Activated CD4-positive, CD25-positive, alpha-beta regulatory T cell treated with anti-CD3 and anti-CD28 coated beads, Interleukin-2, amount 50 U/mL, for 72 hours (primary cell): ENCODE measurements around the gene SSH3.
A peak's percentile ranks its signal among the peaks of the same experiment; 100 is the strongest.

Experiments used
- DNase-seq: peaks from one replicate; pipeline ENCODE4 v3.0.0; 2021

The SSH3 gene

DNA sequence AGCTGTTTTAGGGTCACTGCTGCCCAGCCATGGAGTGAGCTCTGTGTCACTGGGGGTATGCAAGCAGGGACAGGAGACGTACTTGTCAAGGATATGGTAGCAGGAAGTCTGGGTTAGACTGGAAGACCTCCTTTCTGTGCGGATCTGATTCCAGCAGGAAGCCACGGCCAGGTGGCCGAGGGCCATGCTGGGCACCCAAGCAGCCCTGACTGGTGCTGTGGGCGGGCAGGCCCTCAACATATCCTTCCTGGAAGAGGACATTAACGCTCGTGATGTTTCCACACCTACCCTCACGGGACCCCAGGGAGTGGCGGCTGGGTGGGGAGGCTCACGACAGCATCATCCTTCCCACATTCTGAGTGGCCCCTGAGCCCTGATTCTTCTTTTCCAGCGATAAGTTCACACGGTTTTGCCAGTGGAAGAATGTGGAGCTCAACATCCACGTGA lies 23.0 kb upstream of the SSH3 start:
- no peak for DNase-seq

DNA sequence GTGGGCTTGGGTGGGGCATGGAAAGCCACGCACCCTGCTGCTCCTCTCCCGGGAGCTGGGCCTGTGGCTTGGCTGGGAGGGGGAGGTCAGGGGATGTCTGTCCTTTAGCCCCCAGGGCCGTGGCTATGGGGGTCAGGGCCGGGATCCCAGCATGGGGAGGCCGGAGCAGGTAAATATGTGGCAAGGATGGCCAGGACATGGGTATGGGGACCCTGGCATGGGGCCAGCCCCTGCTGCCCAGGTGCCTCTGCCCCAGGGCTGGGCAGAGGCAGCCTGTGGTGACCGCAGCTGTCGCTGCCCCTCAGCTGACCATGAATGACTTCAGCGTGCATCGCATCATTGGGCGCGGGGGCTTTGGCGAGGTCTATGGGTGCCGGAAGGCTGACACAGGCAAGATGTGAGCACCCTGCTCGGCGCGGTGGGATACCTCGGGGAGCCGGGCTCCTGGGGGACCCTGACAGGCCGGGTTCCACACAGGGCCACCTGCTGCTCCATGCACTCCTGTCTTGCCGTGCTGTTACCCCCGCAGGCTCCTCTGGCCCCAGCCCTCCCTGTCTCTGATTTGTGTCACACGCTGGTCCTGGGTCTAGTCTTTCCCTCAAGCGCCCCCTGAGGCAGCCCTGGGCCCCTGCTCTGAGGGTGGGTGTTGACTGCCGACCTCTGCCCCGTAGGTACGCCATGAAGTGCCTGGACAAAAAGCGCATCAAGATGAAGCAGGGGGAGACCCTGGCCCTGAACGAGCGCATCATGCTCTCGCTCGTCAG lies 22.4 kb upstream of the SSH3 start:
- no peak for DNase-seq

DNA sequence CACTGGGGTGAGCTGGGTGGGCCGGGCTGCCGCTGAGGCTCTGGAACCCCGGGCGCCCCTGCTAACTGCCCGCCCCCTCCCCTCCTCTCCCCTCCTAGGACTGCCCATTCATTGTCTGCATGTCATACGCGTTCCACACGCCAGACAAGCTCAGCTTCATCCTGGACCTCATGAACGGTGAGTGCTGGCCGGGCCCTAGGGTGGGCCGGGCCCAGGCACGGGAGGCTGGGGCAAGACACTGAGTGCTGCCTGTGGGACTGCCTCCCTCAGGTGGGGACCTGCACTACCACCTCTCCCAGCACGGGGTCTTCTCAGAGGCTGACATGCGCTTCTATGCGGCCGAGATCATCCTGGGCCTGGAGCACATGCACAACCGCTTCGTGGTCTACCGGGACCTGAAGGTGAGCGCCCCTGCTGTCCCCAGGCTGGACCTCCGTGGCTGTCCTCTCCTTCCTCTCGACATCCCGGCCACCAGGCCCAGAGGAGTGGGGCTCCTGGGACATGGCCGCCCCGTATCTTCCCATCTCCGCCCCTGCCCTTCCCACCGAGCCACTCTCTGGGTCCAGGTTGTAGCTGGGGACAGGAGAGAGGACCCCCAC lies 21.7 kb upstream of the SSH3 start:
- DNase-seq, result no peak

- DNase-seq, result no peak
These were observed 21.0 kb upstream of the SSH3 start for GRCh38 chr11:67282155-67282875.

DNA sequence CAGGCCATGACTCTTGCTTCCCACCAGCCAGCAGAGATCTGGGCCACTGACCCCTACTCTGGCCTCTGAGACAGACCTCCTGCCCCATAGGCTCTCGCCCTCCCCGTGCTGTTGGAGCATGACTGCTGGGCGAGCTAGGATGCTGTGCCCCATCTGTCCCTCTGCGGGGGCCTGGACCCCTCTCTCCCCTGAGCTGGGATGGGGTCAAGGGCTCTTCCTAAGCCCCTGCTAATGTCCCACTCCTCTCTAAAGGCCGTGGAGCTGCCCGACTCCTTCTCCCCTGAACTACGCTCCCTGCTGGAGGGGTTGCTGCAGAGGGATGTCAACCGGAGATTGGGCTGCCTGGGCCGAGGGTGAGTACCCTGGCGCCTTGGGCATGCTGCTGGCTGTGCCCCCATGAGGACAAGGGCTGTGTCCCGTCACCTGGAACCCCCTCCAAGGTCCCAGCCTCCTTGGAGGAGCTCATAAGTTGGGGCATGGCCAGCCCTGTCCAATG lies 20.4 kb upstream of the SSH3 start:
- no peak for DNase-seq

- no peak for DNase-seq
These were observed 19.8 kb upstream of the SSH3 start for GRCh38 chr11:67283481-67283963.

- DNase-seq, result no peak
These were observed 18.4 kb upstream of the SSH3 start for GRCh38 chr11:67284811-67285540.

- no peak for DNase-seq
These were observed 17.5 kb upstream of the SSH3 start for GRCh38 chr11:67285541-67286498.

GRCh38 chr11:67286621-67287333 lies 16.6 kb upstream of the SSH3 start:
- DNase-seq, result no peak

- DNase-seq, result no peak
These were observed 15.8 kb upstream of the SSH3 start for GRCh38 chr11:67287355-67288197.

DNA sequence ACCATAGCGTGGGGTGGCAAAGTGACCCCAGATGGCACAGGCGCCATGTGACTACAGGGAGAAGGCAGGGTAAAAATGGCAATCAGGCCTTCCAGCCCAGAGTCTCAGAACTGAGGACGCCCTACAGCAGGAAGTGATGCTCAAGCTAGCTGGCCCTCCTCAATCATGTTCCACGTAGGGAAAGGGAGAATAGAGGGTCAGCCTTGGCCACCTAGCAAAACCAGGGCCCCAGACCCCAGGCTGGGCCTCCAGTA lies 15.2 kb upstream of the SSH3 start:
- DNase-seq, result no peak

GRCh38 chr11:67288452-67289225 lies 14.7 kb upstream of the SSH3 start:
- DNase-seq, result peak; percentile 86

- DNase-seq, result no peak
These were observed 14.1 kb upstream of the SSH3 start, which contains the start of gene ANKRD13D for GRCh38 chr11:67289226-67289650. Gene ANKRD13D, plus strand, starts transcription at chr11:67289303. Its CDS starts 158 bp downstream, at chr11:67289461.

DNA sequence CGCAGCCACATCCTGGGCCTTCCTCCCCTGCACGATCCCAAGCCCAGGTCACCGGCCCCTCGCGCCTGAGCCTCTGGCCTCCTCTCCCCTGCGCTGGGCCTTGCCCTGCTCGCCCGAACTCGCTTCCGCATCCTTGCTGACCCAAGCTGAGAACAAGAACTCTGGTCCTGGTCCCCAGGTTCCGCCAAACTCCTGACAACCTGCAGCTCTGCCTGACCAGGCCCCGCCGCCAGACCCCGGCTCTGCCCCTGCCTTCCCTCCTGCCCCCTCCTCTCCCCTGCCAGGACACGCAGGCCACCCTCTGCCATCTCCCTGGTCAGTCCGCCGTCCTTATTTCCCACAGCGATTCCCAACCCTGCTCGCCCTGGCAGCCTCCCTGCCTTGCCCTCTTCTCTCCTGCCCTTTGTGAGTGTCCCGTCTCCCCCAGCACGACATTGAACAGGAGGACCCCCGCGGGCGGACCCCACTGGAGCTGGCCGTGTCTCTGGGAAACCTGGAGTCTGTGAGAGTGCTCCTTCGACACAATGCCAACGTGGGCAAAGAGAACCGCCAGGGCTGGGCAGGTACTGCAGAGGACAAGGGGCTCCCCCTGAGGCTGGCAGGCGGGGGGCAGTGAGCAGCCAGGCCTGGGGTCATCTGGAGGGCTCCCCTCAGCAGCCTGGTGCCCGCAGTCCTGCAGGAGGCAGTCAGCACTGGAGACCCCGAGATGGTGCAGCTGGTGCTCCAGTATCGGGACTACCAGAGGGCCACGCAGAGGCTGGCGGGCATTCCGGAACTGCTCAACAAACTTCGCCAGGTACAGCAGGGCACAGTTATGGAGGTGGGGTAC lies 13.5 kb upstream of the SSH3 start:
- no peak for DNase-seq

DNA sequence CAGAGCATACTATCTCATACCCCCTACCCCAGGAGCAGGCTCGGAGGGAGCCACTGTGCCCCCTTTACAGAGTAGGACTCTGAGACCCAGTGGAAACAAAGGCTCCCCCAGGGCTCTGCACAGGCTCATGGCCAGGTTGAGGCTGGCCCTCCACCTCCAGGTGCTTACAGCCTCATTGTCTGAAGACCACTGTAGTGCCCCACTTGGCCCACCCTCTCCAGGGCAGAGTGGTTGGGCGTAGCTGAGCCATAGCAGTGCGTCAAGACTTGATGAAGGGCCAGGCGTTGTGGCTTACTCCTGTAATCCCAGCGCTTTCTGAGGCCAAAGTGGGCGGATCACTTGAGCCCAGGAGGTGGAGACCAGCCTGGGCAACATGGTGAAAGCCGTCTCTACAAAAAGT lies 12.5 kb upstream of the SSH3 start:
- DNase-seq, result no peak

- no peak for DNase-seq
These were observed 11.6 kb upstream of the SSH3 start for GRCh38 chr11:67291481-67292381.

GRCh38 chr11:67292671-67293070 lies 10.7 kb upstream of the SSH3 start:
- DNase-seq, result no peak
